SU-DHL-6 (cell line): ENCODE results near the gene S100PBP.

ENCODE experiments used
- H2AFZ ChIP-seq: fragments of 200-600 bp; sonication (generic); 2 replicates; pipeline ENCODE4 v1.6.1; 2014; ENCODE audit warnings: low read depth, mild to moderate bottlenecking, moderate library complexity, mixed read lengths, antibody characterized with exemption, low read length; ENCODE audit not compliant: severe bottlenecking
- H3F3A ChIP-seq: fragments of 200-600 bp; shearing (Covaris generic); 2 replicates; pipeline ENCODE4 v1.6.0; 2016; ENCODE audit warnings: antibody characterized with exemption, mild to moderate bottlenecking; ENCODE audit not compliant: insufficient read depth
- H3K27ac ChIP-seq: fragments of 200-600 bp; sonication (generic); 2 replicates; pipeline ENCODE4 v1.5.1; 2016; ENCODE audit warnings: low read depth, mild to moderate bottlenecking, low read length, moderate library complexity, mixed read lengths
- H3K27me3 ChIP-seq: fragments of 200-600 bp; sonication (generic), shearing (Covaris generic); 2 replicates; pipeline ENCODE4 v1.6.0; 2014; ENCODE audit warnings: mild to moderate bottlenecking, low read length
- H3K36me3 ChIP-seq: fragments of 200-600 bp; sonication (generic); 2 replicates; pipeline ENCODE4 v1.6.1; 2014; ENCODE audit warnings: mild to moderate bottlenecking, low read length, mixed read lengths
- H3K4me2 ChIP-seq: fragments of 300-600, 200-600 bp; shearing (Covaris generic), sonication (generic); 2 replicates; pipeline ENCODE4 v1.6.0; 2014; ENCODE audit warnings: low read length, low read depth, mild to moderate bottlenecking; ENCODE audit not compliant: poor library complexity, severe bottlenecking
- H3K4me3 ChIP-seq: fragments of 200-600 bp; sonication (generic); 2 replicates; pipeline ENCODE4 v1.5.1; 2014; ENCODE audit warnings: antibody characterized with exemption, low read length, mild to moderate bottlenecking, mixed read lengths; ENCODE audit not compliant: insufficient read depth, poor library complexity, severe bottlenecking
- H3K79me2 ChIP-seq: fragments of 200-600 bp; sonication (generic); 2 replicates; pipeline ENCODE4 v1.6.1; 2014; ENCODE audit warnings: mild to moderate bottlenecking, low read length, moderate library complexity; ENCODE audit not compliant: insufficient read depth
- H3K9ac ChIP-seq: fragments of 200-600 bp; sonication (generic); 2 replicates; pipeline ENCODE4 v1.7.0; 2014; ENCODE audit warnings: mild to moderate bottlenecking, low read length
- H3K9me2 ChIP-seq: fragments of 200-600 bp; sonication (generic); replicated peaks from 2 replicates; pipeline ENCODE4 v1.6.1; 2014; ENCODE audit warnings: low read length; ENCODE audit not compliant: insufficient read depth
- H3K9me3 ChIP-seq: fragments of 200-600 bp; sonication (generic); 2 replicates; pipeline ENCODE4 v1.6.1; 2014; ENCODE audit warnings: low read length, mixed read lengths; ENCODE audit not compliant: insufficient read depth
- H4K20me1 ChIP-seq: fragments of 200-600 bp; sonication (generic); 2 replicates; pipeline ENCODE4 v1.6.1; 2014; ENCODE audit warnings: low read depth, mild to moderate bottlenecking, antibody characterized with exemption, low read length, moderate library complexity, mixed read lengths
- EZH2phosphoT487 ChIP-seq: fragments of 200-600 bp; sonication (generic), shearing (Covaris generic); conservative IDR thresholded peaks from 2 replicates; pipeline ENCODE4 v1.6.1; 2018; ENCODE audit warnings: mild to moderate bottlenecking, antibody characterized with exemption, low read length, moderate library complexity, mixed read lengths
- TF ChIP-seq, protein P1 (sequence below): fragments of 200-600 bp; sonication (generic); IDR thresholded peaks from one replicate; pipeline ENCODE4 v1.5.1; 2017; ENCODE audit warnings: antibody characterized with exemption, mild to moderate bottlenecking, low read length, moderate library complexity; ENCODE audit not compliant: insufficient read depth, poor library complexity, severe bottlenecking

S100PBP gene

DNA sequence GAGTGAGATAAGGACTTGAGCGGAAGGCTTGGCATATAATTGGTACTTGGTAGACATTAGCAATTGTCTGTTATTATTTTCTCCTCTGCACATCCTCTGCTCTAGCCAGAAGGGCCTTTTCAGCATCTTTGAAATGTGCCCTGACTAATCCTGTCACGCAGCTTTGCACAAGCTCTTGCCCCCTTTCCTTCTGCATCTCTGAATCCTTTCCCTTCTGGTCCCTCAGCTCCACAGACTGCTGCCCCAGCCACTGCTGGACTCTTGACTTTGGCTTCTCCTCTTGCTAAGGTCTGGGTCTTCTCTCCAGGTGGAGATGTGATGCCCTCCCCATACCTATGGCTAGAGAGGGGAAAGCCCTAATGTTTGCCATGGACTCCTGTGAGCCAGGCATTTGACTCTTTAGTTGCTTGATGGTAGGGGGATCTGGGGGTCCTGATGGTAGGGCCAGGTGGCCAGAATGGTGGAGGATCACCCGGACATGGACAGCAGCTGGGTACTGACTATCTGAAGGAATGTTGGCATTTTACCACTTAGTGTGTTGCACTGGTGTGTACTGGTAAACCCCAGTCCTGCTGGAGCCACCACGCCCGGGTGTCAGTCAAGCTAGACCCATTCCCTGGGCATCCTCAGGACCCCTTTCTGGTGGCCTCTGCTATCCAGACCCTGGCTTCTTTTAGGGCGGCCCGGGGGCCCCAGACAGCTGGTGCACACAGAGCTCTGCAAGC lies 73.2 kb downstream of the S100PBP start:
- no peak overlapping the region for H3K27ac ChIP-seq
- H3K27me3 ChIP-seq, result no peaks in the 10 kb centered on the region
- no peaks in the 10 kb centered on the region for H3K79me2 ChIP-seq

DNA sequence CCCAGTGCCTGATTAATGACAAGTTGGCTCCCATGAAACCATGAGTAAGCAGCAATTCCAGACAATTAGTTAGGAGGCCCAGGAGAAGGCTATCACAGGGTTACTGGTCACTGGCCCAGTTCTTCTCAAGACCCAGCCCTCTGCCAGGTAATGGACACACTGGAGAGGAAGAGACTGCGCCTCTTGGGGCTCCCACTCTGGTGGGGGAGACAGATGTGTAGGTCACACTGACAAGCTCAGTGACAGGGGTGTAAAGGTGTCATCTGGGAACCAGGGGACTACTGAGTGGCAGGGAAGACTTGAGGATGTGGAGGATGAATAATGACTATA lies 73.8 kb downstream of the S100PBP start:
- no peak overlapping the region for H3K9ac ChIP-seq
- no peak overlapping the region for H3K27ac ChIP-seq
- TF ChIP-seq, protein P1, sequence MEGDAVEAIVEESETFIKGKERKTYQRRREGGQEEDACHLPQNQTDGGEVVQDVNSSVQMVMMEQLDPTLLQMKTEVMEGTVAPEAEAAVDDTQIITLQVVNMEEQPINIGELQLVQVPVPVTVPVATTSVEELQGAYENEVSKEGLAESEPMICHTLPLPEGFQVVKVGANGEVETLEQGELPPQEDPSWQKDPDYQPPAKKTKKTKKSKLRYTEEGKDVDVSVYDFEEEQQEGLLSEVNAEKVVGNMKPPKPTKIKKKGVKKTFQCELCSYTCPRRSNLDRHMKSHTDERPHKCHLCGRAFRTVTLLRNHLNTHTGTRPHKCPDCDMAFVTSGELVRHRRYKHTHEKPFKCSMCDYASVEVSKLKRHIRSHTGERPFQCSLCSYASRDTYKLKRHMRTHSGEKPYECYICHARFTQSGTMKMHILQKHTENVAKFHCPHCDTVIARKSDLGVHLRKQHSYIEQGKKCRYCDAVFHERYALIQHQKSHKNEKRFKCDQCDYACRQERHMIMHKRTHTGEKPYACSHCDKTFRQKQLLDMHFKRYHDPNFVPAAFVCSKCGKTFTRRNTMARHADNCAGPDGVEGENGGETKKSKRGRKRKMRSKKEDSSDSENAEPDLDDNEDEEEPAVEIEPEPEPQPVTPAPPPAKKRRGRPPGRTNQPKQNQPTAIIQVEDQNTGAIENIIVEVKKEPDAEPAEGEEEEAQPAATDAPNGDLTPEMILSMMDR, result no peak
- no peak for TF ChIP-seq EZH2phosphoT487
- H2AFZ ChIP-seq, result no peak overlapping the region
- no peak overlapping the region for H3K4me3 ChIP-seq
- no peaks in the 10 kb centered on the region for H3K27me3 ChIP-seq
- H3K9me2 ChIP-seq, result no peaks in the 10 kb centered on the region
- H3K79me2 ChIP-seq, result no peaks in the 10 kb centered on the region
- no peak overlapping the region for H3K4me2 ChIP-seq
- no peaks in the 10 kb centered on the region for H3K36me3 ChIP-seq
- H3F3A ChIP-seq, result no peaks in the 10 kb centered on the region
- H3K9me3 ChIP-seq, result no peaks in the 10 kb centered on the region
- H4K20me1 ChIP-seq, result no peaks in the 10 kb centered on the region

More for the DNA sequence above, 73.2 kb downstream of the S100PBP start:
- Histone ChIP-seq H4K20me1 (no peaks in the 10 kb centered on the region), H3K4me3 (no peak overlapping the region), H3K9ac (no peak overlapping the region), H3K36me3 (no peaks in the 10 kb centered on the region), H3K9me2 (no peaks in the 10 kb centered on the region), H3K9me3 (no peaks in the 10 kb centered on the region), H3K4me2 (no peak overlapping the region), H2AFZ (no peak overlapping the region), H3F3A (no peaks in the 10 kb centered on the region)
- TF ChIP-seq, protein P1, result no peak
- TF ChIP-seq EZH2phosphoT487, result no peak

DNA sequence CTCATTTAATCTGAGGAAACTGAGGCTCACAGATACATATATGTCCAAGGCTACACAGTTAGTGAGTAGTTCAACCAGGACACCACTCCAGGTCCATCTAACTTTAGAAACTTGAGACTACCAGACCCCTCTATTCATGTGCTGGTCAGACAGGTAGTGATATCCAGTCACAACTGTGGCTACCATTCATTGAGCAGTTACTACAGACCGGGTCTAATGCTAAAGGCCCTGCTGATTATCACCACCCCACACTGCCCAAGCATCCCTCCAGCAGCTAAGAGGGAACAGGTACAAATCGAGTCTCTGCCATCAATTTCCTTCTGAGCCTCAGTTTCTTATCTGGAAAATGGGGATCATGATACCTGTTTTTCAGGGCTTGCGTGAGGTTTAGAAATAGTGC lies 74.2 kb downstream of the S100PBP start:
- no peak overlapping the region for H3K27ac ChIP-seq
- H3K9me2 ChIP-seq, result no peaks in the 10 kb centered on the region
- H3K4me3 ChIP-seq, result no peak overlapping the region
- no peaks in the 10 kb centered on the region for H3K36me3 ChIP-seq
- no peaks in the 10 kb centered on the region for H3F3A ChIP-seq
- TF ChIP-seq, protein P1, result no peak
- no peak for TF ChIP-seq EZH2phosphoT487
- H3K27me3 ChIP-seq, result no peaks in the 10 kb centered on the region
- no peak overlapping the region for H3K4me2 ChIP-seq
- no peaks in the 10 kb centered on the region for H3K9me3 ChIP-seq
- H4K20me1 ChIP-seq, result no peaks in the 10 kb centered on the region
- no peak overlapping the region for H3K9ac ChIP-seq
- no peaks in the 10 kb centered on the region for H3K79me2 ChIP-seq
- H2AFZ ChIP-seq, result no peak overlapping the region
